CD1c-positive myeloid dendritic cell (primary cell): ENCODE measurements around the gene FANCI.

Source experiments
- DNase-seq: peaks from one replicate; pipeline ENCODE4 v3.0.0-alpha.2; 2016; ENCODE audit errors: extremely low spot score

Gene FANCI

DNA sequence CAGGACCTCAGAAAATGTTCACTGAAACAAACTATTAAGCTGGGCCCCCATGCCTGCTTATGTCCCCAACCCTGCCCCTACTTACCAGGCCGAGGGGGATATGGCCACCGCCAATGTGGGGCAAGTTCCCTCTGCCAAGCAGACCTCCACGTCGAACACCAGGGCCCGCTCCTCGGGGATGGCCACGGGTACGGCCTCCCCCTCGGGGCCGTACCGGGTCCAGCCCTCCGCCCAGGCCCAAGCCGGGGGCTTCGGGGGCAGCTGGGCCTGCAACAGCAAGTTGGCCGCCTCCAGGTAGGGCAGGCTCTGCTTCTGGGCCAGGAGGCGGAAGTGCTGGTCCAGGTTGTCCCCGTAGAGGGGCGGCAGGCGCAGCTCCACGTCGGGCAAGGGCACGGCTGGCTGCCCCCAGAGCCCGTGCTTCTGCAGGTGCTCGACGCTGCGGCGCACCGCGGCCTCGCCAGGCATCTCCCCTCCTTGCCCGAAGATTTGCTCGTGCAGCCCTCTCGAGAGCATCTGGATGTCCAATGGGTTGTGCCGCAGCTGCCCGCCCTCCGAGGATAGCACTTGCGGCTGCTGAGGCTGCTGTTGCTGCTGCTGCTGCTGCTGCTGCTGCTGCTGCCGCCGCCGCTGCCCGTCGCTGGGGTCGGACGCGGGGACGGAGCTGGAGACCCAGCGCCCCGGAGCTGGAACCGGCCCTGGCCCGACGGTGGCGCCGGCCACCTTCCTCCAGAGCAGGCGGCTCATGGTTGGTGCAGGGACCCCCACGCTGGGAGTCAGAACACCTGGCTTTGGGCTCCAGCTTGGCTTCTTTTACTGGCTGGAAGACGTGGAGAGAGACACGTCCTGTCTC is 89.5 kb downstream of the FANCI start:
- no peak for DNase-seq

DNA sequence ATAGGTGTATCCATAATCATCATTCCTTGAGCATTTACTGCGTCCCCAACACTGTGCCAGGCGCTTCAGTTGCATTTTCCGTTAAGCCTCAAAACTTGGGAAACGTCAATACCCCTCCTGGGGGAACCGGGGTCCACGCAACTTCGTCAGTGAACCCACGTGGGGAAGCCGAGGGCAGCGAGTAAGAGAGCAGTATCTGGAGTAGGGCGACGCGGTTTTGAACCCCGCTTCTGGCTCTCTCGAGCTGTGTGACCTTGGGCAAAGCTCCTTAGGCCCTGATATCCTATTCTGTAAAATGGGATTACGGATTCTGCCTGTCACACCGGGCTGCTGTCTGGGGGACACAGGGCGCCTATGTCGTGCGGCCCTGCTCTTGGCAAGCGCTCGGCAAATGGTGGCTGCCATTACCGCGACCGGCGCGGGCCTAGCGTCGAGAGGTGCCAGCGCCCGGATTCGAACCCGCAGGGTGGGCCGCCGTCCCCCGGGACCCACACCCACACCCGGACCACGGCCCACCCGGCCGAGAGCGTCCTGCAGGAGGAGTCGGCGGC is 90.3 kb downstream of the FANCI start:
- DNase-seq: peak; percentile 13

DNA sequence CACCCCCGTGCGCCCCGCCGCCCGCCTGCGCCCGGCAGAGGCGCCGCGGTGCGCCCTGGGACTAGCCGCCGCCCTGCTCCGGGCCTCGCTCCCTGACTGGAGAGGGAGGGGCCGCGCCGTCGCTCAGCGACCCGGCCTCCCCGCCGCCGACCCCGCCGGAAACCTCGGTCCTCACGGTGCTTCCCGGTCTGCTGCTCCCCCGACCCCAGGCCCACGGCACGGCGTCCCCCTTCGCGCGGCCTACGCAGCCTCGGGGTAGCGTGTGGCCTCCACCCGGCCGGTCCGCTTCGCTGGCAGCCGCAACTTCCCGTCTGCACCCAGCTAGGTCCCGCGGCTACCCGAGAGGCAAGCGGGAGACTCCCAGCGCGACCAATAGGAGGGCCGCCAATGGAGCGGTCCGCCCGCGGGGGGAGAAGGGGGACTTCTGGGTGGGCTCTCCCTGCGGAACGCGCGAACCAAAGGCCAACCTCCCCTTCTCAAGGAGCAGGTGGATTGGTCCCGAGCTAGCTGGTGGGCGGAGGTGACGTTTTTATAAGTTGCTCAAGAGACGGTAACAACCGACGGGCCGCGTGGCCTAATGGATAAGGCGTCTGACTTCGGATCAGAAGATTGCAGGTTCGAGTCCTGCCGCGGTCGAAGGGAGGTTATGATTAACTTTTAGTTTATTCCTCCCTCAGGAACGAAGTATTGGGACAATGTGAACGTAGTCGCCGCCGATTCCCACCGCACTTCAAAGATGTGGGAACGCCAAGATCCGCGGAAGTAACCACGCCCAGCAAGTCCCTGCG is 90.9 kb downstream of the FANCI start, which contains the start of gene POLG:
TSS of gene POLG (minus strand) at position 315 of the 788 bp plus-strand sequence. CDS start 1,070 bp downstream, outside the sequence.
- peak; percentile 100 for DNase-seq

DNA sequence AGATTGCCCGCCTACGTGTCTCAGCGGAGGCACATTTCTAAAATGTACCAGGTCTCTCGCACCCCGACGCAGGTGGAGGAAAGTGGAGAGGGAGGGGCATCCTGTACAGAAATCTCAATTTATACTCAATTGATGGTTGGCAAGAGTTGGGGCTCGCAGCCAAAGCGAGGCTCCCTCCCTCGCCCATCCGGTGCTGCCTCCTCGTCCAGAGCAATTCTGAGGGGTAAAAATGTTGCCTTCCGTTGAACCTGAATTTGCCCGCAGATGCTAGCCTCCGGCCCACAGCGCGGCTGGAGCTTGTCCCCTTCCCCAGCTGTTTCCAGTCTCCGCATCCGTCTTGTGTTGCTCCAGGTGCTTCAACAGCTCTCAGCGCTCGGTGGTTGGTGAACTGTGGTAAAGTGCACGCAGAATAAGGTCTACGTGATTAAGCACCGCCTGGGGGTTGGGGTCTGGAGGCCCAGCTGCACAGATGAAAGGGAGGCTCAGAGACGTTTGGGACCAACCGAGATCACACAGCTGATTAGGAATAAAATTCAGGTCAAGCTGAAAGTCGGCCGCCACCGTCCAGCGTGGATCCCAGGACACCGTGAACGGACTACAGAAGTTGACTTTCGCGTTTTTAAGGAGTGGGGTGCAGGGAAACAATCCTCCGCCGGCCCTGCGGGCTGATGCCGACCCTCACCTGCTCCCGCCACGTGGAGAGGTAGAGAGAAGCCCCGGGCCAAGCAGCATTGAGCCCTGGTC is 91.7 kb downstream of the FANCI start:
- no peak for DNase-seq

DNA sequence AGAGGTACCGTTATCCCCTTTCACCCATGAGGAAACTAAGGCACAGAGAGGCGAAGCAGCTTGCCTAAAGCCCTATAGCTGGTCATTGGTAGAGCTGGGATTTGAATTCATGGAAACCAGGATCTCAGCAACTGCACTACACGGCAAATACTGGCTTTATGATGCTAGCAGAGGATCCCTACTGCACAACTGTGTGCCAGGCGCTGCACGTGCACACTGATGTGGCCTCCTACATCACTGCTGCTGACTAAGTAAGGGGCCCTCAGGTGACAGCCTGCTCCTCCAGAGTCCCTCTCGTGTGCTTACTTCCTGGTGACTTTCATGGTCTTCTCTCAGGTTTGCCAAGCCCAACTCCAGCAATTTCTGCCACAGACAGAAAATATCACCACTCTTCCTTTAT is 94.3 kb downstream of the FANCI start:
- DNase-seq: no peak

DNA sequence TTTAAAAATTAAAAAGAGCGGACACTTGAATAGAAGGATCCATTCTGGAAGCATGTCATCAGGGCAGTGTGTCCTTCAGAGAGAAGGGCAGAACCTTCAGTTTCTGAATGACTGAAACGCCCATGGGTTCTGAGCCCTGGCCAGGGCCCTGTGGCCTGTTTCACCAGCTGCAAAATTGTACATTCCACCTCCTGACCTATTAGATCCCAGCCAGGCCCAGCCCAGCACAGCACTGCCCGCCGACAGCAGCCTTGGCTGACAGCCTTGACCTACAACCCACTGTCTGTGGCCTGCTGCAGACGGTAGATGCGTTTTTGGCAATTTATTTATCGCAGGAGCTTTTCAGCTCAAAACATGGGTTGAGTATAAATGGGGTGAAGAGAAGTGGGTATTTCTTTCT is 96.8 kb downstream of the FANCI start:
- no peak for DNase-seq

DNA sequence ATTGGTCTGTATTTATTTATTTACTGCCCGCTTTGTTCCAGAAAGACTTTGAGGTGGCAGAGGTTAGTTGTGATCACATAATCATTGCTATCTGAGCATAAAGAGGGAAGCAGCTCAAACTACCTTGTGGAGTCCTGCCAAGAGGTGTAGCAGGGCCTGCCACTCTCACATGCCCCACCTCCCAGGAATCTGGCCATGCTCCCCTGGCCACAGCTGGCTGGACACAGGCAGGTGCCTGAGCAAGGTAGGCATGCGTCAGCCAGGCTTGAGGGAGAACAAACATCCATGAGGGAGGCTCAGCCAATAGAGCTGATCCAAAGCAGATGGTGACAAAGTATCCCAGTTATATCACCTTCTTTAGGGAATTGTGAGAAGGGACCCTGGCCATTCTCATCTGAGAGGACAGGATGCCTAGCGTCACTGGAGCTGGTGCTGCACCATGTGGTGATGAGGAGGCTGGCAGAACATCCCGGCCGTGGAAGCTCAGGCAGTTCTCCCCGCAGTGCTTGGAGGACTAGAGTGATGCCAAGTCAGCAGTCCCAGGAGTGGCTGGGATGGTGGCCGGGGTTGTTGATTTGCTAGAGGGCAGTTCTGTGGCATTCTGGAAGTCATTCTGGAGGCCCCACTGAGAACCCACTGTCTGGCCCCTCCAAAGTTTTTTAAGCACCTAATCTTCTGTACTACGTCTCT is 97.7 kb downstream of the FANCI start:
- DNase-seq: no peak

DNA sequence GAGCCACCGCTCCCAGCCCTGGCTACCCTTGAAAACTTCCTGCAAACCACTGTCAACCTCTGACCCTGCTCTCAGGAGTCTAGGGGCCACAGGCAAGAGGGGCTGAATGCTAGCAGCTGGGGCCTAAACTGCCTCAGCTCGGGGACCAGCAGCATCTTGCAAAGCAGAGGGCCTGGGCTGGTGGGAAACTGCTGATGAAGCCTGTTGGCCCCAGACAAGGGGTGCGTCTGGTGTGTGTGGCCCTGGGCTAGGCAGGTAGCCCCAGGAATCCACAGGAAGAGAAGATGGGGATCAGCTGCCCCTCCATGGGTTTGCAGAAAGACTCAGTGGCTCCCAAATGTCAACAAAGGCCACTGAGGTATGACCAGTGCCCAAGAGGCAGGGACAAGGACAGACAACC is 99.1 kb downstream of the FANCI start:
- DNase-seq: no peak

DNA sequence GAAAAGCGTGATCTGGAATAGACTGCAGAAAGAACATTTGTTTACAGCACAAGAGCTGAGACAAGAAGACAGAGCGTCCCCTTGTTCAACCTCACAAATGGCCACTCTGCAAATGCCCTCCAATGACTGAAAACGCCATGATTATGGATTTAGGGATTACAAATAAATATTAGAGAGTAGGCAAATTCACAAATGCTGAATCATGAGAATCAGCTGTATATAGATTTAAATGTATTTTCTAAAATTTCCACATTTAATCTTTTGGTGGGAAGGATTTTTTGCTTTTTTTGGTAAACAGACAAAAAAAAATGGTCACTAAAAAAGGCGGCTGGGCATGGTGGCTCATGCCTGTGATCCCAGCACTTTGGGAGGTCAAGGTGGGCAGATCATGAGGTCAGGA is 101.5 kb downstream of the FANCI start:
- no peak for DNase-seq

DNA sequence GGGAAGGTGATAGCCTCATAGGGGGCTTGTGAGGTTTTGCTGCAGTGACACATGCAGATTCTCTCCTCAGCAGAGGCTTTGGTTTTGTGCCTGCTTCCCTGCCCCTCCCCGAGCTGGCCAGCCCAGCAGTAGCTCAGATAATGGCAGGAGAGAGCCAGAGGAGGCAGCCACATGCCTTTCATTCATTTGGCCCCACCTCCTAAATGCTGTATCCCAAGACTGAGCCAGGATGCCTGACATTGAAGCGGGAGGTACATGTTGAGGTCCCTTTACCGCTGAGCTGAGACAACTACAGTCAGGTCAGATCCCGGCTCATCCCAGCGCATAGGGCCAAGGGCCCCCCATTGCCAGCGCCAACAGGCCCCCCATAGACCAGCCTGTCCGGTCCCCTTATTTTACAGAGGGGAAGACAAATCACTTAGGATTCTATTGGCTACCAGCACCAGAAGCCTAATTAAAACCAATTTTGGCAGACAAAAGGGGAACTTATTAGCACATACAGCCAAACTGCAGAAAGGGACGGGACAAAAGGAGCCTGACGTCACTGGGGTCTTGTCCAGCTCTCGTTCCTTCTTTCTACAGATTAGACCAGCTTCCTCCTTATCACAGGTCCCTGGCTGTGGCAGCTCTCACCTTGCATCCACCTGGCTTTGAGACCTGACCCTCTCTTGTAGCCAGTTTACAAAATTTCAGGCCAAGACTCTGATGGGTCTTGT is 102.9 kb downstream of the FANCI start:
- no peak for DNase-seq

DNA sequence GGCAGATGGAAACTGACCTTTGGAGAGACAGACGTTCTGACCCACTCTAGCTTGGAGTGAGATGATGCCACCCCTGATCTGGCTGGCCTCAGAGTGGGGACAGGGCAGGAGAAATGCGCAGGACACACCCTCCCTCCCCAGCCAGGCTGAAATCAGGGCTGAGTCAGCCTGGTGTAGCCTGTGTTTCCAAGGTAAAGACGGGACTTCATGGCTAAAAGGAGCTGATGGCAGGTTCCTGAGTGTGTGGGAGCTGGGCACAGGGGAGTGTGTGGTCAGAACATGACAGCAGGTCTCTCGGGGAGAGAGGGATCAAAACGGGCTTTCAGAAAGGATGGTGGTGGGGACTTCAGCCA is 105.4 kb downstream of the FANCI start:
- no peak for DNase-seq

DNA sequence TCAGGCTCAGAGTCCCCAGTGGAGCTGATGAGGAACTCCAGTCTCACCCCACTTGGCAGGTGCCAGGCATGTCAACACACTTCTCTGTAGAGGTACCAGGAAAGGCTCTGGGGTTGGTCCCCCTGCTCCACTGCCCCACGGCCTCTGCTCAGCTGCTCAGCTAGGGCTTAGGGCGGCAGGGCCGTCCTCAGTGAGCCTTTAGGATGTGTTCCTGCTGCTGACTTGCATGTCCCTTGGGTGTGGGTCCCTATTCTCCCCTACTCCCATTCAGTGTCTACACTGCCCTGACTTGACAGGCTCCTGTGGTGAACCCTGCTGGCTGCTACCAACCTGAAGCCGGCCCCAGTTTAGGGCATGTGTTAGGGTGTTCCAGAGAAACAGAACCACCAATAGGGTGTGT is 108.7 kb downstream of the FANCI start:
- DNase-seq: no peak

DNA sequence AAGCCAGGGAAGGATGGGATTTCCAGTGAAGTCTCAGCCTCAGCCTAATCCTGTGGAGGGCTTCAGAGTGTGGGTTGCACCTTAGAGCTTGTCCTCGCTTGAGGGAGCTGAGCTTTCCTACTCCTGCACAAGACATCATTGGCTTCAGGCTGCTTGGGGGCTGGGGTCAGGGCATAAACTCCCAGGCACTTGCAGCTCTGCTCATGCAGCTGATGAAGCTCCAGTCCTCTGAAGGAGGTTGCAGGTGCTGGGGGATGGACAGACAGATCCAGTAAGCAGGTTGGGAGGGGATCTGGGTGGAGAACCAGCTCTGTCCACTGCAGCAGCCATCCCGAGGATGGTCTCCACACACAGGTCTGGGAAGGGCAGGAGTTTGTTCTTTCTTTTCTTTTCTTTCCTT is 110.2 kb downstream of the FANCI start:
- no peak for DNase-seq

DNA sequence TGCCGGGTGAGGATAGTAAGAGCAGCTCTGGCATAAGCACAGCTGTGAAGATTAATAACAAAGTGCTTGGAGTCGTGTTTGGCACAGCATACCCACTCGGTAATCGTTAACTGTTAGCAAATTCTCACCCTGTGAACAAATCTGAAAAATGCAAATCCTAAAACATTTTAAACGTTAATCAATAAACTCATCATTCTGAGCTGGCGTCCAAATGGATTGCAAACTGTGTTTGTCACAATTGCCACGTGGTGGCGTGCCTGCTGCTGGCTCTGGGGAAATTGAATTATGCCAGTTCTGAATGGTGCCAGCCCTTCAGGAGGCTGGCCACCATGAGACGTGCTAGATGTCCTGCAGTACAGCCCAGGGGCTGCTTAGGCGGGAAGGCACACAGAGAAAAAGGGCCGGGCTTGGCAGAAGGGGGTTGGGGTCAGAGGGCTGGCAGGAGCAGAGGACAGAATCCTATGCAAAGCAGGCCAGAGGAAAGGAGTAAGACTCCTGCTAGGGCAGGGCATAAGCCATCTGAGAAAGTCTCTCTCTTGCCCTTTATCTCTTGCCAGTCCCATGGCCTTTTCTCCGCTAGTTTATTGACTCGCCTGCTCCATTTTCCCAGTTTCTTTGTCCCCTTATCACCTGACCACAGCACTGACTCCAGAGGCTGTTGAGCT is 113.0 kb downstream of the FANCI start:
- DNase-seq: peak; percentile 37

DNA sequence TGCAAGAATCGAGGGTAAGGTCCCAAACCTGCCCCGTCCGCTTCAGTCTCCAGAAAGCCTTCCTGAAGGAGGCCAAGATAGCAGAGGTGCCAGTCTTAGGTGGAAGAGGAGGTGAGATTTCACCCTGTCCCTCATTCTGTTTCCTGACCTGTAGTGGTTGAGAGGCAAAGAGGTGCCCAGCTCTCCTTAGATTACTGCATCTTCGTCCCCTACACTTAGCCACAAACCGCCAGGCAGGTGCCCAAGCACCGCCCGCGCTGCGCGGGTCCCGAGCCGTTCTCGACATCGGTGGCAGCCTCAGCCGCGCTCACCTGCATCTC is 114.6 kb downstream of the FANCI start:
- DNase-seq: no peak

DNA sequence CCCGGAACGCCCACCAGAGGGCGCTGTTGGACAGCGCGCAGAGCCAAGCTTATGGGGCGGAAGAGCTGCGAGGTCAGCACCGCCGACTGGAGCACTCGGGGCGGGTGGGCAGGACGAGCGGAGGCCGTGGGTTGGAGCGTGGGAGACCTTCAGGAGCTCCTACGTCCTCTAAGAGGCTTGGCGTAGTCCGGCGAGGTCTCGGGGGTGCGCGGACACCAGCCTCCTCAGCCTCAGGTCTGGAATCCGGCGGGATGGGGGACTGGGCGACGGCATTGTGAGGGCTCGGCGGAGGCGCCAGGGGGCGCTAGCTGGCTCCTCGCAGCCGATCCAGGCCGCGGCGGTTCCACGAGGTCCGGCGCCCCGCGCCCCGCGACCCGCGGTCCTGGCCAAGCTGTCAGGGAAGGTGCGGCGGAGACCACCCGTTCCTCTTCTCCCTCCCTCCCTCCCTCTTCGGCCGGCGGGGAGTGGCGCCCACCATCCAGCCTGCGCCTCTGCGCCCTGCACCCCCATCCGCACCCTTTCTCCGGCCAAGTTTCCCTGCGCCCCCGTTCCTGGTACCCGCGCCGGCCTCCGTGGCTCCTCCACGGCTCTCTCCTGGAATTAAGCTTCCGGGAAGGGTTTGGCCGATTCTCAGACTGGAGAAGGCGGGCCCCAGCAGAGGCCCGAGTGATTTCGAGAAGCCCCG is 115.1 kb downstream of the FANCI start:
- DNase-seq: peak; percentile 91

DNA sequence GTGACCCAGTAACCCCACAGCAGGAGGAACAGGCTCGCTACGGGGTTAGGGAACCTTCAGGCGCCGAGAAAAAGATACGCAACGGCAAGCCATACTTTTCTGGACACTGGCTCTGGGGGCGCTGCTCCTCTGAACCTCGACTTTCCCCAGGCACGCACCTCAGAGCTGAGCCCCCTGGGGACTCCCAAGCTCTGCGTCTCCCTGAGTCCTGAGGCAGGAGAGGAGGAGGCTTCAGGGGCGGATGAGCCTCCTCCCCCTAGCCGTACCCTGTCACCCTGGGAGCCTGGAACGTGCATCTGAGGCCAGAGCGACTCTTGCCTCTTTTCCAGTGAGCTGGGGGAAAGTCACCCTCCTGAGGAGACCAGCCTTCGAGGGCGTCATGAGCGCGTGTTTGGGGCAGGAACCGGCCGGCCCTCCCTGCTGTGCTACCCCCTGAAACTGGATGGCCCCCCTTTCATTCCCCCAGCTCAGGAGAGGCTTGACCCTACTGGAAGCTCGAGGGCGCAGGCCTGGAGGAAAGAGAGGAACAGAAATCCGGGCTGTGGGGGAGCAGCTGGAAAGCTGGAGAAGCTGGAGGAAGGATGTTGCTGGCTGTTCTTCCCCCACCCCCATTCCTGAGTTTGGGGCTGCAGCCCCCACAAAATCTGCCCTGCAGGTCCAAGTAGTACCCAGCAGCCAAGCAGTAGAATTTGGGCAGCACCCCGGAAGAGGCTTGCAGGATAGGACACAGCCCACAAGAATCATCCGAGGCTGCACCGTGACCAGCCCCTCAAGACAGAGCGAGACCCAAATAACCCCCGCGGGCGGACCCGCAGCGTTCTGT is 115.9 kb downstream of the FANCI start:
- DNase-seq: no peak

DNA sequence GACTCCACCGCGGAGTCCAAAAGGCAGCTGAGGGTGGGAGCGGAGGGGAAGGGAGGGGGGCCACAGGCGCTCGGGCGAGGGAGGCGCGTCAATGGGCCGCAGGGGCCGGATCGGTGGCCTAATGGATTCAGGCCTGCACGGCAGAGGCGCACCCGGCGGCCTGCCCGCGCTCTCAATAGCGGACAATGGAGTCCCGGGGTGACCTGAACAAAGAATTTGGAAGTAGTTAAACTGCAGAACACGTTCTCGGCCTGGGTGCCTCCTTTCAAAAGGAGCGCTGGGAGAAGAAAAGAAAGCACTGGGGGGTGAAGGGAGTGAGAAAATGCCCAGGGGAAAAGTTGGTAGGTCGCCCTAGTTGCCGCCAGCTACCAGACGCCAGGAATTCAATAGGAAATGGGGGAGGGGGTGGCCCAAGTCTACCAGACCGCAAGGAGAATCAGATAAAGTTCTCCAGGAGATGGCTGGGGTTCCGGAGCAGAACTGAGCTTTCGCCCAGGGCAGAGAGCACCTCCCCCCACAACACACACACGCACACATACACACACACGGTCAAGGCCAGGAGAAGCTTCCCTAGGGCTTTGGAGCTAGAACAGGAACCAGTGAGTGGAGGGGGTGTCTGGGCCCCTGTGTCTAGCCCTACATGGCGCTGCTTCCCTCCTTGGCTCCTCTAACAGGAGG is 116.7 kb downstream of the FANCI start:
- DNase-seq: no peak
